Activated CD8-positive, alpha-beta memory T cell treated with anti-CD3 and anti-CD28 coated beads for 4 hours (primary cell): ENCODE data around the gene DOCK10.

Experiments
- DNase-seq, 2 donors: peaks; one replicate each; pipeline ENCODE4 v3.0.0-alpha.2; 2020; ENCODE audit warnings: low read depth in 2 of 2

The DOCK10 gene

DNA sequence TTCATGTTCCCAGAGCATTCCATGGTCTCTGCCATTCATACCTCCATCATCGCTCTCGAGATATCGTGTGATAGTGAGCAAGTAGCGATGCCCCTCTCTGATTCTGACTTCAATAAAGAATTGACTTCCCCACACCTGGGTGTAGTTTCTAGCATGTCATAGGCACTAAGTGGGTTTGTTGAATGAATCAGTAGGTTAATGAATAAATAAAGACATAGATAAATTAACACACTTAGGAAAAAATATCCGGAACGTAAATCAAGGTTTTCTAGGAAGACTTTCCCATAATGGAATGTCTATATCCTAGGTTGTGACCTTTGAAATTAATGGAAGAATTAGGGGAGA lies 159.1 kb downstream of the DOCK10 start:
- no peak for DNase-seq

DNA sequence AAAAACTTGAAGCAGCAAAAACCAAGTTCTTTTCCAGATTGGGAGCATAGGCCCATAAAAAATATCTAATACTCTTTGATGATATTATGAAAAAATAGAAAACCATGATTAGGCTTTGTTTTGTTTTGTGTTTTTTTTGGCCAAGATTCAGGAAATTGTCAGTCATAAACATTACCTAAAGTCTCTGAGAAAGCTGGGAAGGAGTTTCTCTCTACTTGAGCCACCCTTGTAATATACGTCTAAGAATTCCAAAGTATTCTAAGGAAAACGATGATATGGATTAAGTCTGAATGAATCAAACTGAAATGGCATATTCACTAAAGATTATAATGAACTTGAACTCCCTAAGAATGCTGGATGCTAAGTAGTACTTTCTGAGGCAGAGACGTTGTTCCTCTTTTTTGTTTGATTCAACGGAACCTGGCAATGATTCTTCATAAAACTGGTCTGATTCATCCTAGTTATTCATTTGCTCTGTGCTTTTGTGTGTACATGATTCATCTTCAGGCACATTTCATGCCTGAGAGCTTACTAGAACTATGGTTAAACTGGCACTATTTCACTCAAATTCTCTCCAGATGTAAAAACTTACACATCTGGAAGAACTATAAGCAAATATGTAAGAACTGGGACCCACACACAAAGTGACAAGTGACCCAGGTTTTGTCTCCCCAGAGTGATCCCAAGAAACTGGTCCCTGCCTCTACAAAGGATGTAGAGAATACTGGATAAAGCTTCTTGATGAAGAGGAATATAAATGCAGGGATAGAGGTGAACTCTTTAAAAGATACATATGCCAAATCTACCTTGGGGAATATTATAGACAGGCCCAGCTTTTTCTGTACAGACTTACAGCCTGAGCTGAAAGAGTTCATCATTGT lies 159.7 kb downstream of the DOCK10 start:
- no peak for DNase-seq

DNA sequence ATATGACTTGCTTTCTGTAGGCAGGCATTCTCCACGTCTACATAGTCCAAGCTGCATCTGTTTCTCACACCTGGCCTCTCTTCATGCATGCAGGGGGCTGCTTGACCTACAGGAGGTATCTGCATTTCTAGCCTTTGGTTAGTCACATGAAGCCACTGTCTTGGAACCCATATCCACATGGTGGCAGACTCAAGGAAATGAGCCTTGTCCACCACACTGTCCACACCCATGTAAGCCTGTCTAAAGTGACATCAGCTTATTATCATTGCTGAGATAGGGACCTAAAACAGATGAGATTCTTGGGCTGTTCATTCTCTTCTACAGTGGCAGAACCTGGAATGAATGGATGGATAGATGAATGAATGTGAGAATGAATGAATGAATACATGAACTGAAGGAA lies 160.4 kb downstream of the DOCK10 start:
- no peak for DNase-seq

- no peak for DNase-seq
These were observed 165.7 kb downstream of the DOCK10 start for GRCh38 chr2:224876522-224876921.

DNA sequence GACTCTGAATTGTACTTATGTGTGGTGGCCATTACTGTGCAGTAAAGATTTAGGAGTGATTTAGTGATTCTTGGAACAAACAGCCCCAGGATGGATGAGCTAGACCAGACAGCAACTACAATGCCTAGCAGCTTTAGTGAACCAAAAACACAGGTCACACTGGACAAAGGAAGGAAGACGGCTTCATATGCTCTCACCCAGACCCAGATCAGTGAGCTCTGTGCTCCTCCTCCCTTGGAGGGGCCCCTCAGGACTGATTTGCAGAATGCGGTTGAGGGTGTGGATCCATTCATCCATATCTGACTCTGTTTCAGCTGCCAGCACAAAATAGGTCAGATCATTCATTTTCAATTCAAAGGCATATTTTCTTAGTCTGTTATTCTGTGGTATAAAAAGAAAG lies 166.4 kb downstream of the DOCK10 start:
- DNase-seq, result no peak

- no peak for DNase-seq
These were observed 167.1 kb downstream of the DOCK10 start for GRCh38 chr2:224875153-224875552.

DNA sequence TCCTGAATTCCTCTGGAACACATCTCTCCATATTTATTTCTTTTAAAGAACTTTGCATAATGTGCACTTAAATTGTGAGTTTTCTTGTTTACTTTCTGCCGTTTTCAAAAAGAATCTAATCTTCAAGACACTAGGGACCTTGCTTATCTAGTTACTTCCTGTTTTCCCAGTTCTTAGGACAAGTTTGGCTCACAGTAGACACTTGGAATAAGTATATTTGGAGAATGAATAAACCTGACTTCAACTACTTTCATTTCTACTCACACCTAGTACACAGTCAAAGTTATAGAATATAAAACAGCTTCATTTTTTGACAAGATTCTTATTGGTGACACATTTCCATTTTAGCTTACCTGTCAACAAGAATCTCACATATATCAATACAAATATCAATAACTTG lies 170.5 kb downstream of the DOCK10 start:
- no peak for DNase-seq

GRCh38 chr2:224870341-224870740 lies 171.9 kb downstream of the DOCK10 start:
- no peak for DNase-seq

DNA sequence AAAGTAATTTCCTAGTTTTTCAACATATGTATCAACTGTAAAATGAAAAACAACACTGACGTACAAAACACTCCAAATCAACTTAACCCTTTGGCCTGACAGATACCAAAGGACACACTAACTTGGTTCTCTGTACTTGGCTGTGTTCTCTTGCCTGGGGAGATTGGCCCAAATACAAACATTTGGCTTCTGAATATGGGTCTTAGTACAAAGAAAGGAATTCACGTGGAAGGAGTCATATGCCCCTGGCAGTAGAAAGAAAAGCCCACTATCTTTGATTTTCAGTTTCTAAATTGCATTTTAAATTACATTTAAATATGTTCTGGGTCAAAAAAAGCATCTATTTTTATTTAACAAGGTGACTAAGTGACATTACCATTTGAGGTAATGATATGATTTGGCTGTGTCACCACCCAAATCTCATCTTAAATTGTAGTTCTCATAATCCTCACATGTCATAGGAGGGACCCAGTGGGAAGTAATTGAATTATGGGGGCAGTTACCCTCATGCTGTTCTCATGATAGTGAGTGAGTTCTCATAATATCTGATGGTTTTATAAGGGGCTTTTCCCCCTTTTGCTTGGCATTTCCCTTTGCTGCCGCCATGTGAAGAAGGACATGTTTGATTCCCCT lies 172.6 kb downstream of the DOCK10 start:
- DNase-seq, result no peak

GRCh38 chr2:224865016-224865415 lies 177.3 kb downstream of the DOCK10 start:
- DNase-seq, result no peak

- no peak for DNase-seq
These were observed 181.0 kb downstream of the DOCK10 start for GRCh38 chr2:224861266-224861665.

DNA sequence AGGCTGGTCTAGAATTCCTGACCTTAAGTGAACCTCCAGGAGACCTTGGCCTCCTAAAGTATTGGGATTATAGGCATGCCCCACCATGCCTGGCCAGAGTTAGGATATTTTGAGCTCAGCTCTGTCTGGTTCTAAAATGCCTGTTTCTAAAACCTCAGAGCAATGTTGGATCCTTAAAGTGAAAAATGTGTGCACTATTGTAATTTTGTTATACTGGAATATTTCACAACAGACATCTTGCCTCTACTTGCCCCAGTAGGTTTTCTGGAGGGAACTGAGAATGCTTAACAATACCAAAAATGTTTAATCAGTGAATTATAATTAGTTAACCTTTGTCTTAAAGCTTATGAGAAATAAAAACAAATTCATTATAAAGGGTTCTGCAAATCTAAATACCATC lies 181.5 kb downstream of the DOCK10 start:
- no peak for DNase-seq

DNA sequence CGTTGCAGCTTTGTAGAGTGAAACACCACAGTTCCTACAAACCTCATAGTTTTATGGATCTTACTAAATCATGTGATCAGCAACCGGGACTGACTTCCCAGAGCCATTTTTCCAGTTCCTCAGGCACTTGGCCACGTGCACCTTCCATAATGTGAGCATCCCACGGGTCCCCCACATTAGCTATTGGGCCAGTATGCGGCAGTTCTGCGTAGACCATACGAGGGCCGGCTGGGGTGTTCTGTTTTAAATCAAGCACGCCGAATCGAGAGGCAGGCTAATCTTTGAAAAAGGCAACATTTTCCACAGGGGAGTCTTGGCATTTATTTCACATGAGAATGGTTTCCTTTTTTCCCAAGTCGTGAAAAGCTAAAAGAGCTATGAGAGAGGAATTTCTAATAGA lies 190.5 kb downstream of the DOCK10 start:
- no peak for DNase-seq

GRCh38 chr2:224850081-224850480 lies 192.2 kb downstream of the DOCK10 start:
- DNase-seq, result no peak

GRCh38 chr2:224849264-224849663 lies 193.0 kb downstream of the DOCK10 start:
- no peak for DNase-seq

DNA sequence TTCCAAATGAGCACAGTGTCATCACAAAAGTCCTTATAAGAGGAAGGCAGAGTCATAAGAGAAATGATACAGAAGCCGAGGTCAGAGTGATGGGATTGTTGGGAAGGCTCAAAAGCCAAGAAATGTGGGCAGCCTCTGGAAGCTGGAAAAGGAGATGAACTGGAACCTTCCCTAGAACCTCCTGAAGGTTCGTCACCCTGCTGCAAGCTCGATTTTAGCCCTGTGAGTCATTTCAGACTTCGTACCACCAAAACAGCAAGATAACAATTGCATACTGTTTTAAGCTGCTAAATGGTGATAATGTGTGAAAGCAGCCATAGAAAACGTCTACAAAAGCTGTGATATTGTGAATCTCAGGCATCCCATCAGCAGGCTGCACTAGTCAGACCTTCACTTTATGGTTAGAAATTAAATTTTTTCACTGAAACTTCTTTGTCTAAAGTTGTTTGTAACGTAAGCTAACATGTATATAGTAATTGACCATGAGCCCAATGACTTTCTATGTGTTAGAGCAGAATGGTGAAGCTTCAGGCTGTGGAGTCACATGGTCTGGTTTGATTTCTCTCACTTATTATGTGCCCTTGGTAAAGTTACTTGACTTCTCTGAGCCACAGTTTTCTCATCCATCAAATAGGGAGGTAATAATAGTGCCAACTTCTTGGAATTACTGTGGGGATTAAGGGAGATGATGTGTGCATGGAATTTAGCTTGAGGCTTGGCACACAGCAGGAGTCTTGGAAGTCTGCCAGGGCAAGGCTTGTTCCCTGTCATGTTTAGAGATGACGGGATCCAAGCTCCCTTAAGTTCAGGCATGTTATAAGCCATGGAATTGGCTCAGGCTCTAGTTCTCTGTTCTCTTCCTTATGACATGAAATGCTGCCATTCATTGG lies 194.1 kb downstream of the DOCK10 start:
- DNase-seq, result no peak

- no peak for DNase-seq
These were observed 194.9 kb downstream of the DOCK10 start for GRCh38 chr2:224847381-224847780.

GRCh38 chr2:224846686-224847085 lies 195.6 kb downstream of the DOCK10 start:
- DNase-seq, result no peak

- no peak for DNase-seq
These were observed 196.1 kb downstream of the DOCK10 start for GRCh38 chr2:224846161-224846560.

DNA sequence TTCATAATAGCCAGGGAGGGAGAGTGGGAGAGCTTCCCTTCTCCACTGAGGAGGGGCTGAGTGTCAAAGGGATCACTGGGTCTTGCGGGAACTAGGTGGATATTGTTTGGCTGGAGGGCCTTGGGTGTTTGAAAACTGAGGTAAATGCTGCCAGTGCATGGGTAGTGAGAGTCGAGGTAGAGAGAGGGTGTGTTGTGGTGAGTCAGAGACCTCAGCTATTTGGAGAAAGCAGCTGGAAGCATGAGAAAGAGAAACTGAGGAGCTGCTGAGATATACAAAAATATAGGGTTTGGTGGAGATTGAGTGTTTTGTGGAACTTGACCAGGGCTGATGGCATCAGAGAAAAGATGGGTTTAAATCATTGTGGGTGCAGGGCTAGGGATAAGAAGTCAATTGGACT lies 199.1 kb downstream of the DOCK10 start:
- DNase-seq, result no peak

- no peak for DNase-seq
These were observed 200.4 kb downstream of the DOCK10 start for GRCh38 chr2:224841910-224842309.

DNA sequence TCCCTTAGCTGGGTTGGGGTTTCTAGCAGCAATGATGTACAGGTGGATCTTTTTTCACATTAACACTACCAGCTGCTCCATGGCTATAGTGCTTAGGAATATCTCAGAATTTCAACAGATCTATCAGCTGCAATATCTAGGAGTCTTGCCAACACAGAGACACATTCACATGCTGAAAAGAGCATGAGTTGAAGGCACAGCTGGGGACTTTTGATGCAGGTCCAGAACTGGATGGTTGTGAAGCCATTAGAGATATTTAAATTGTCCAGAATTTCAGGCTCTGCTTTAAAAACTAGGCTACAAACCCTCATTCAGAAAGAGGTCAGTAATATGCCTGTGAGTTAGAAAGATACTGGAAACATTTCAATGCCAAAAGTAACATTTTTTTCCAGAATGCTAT lies 203.9 kb downstream of the DOCK10 start:
- no peak for DNase-seq

DNA sequence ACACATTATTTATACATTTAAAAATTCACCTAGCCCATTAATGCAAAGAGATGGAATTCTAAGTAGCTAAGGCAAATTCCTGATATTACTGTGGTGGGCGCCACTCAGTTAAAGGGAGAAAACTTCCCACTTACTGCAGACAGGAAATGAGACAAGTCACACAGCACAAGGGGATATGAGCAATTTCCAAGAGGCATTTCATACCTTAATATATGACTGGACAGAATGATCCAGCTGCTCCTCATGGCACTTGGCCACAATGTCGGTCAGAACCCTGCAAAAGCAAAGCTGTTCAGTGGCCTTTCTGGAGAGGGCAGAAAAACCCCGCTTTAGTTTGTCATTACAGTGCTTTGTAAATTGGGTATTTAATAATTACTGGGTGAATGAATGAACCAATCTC lies 204.7 kb downstream of the DOCK10 start:
- no peak for DNase-seq
